Measurements from ENCODE around the gene AUH. TPM values are rescaled to one million over a fixed set of nuclear protein-coding genes. Genes with fewer than 3 reads are reported as not detected.

Gene AUH
- polyA plus RNA-seq, 3 donors: 4.0 to 9.9 (median 8.4) TPM

- peaks cover 8% of the 10 kb centered on the region for H4K20me1 ChIP-seq (ENCODE audit: insufficient read depth, low read length)
- DNase-seq: peak; percentile 46 to 62 (median 49)
- H3K27me3 ChIP-seq (ENCODE audit: control insufficient read depth in 2 of 2, insufficient read depth in 2 of 2, low read length in 2 of 2): no peaks in the 10 kb centered on the region
- H3K27ac ChIP-seq (ENCODE audit: low read depth in 1 of 2, low read length in 2 of 2): peak overlapping the region in 1 of 2 donors; percentile 33
- no peaks in the 10 kb centered on the region for H3K9me3 ChIP-seq (replicated peaks in 1 of 2; ENCODE audit: control insufficient read depth in 1 of 2, insufficient read depth in 1 of 2, low read length in 2 of 2)
- H3K9ac ChIP-seq (ENCODE audit: insufficient read depth, low read length, poor library complexity, severe bottlenecking): no peak overlapping the region
- H3K4me1 ChIP-seq (ENCODE audit: control insufficient read depth in 1 of 2, insufficient read depth in 2 of 2, low read length in 2 of 2): peaks cover 39 to 61% of the 10 kb centered on the region in 2 donors
- no peak for TF ChIP-seq CTCF (IDR thresholded peaks at IDR 0.05)
- H3K36me3 Mint-ChIP-seq: peaks cover 35 to 46% of the 10 kb centered on the region in 2 donors
- no peak overlapping the region for H3K4me3 ChIP-seq (replicated peaks in 1 of 3; ENCODE audit: low read depth in 2 of 3, low read length in 3 of 3)
- intact Hi-C loops (cut with micrococcal nuclease): no loop called here
- H3K4me1 Mint-ChIP-seq: peaks cover 59% of the 10 kb centered on the region
- peaks cover 0 to 1% (median 0%) of the 10 kb centered on the region in 3 donors for H3K27me3 Mint-ChIP-seq (ENCODE audit: low read depth in 3 of 3)
- 43% methylated on average over 5 of the region's 12 CpGs for WGBS (ENCODE audit: insufficient coverage)
- no peak overlapping the region for H3K4me3 Mint-ChIP-seq
- H3K79me2 ChIP-seq (ENCODE audit: insufficient read depth, low read length): peaks cover 36% of the 10 kb centered on the region
- H2AFZ ChIP-seq (ENCODE audit: insufficient read depth, low read depth, low read length, poor library complexity, severe bottlenecking): no peak overlapping the region
- peaks cover 15 to 22% of the 10 kb centered on the region in 2 donors for H3K36me3 ChIP-seq (replicated peaks in 1 of 2; ENCODE audit: control insufficient read depth in 1 of 2, insufficient read depth in 2 of 2, low read length in 2 of 2)
- H3K9me3 Mint-ChIP-seq: peaks cover 0 to 2% (median 0%) of the 10 kb centered on the region in 7 donors
- H3K4me2 ChIP-seq (replicated peaks; ENCODE audit: extremely low read depth, low read length, poor library complexity, severe bottlenecking): peak overlapping the region; percentile 5
- H3K27ac Mint-ChIP-seq: peak overlapping the region; percentile 55 to 90 (median 81)
Measured at GRCh38 chr9:91407580-91408318, 46.0 kb upstream of the AUH start.

- Histone ChIP-seq H3K4me3 (replicated peaks in 1 of 3; ENCODE audit: low read depth in 2 of 3, low read length in 3 of 3) (no peak overlapping the region), H4K20me1 (ENCODE audit: insufficient read depth, low read length) (peaks cover 4% of the 10 kb centered on the region), H3K27me3 (ENCODE audit: control insufficient read depth in 2 of 2, insufficient read depth in 2 of 2, low read length in 2 of 2) (no peaks in the 10 kb centered on the region), H3K4me1 (ENCODE audit: control insufficient read depth in 1 of 2, insufficient read depth in 2 of 2, low read length in 2 of 2) (peaks cover 20 to 39% of the 10 kb centered on the region in 2 donors), H3K79me2 (ENCODE audit: insufficient read depth, low read length) (peaks cover 14% of the 10 kb centered on the region), H3K27ac (ENCODE audit: low read depth in 1 of 2, low read length in 2 of 2) (no peak overlapping the region), H3K4me2 (replicated peaks; ENCODE audit: extremely low read depth, low read length, poor library complexity, severe bottlenecking) (no peak overlapping the region), H3K9me3 (replicated peaks in 1 of 2; ENCODE audit: control insufficient read depth in 1 of 2, insufficient read depth in 1 of 2, low read length in 2 of 2) (no peaks in the 10 kb centered on the region), H2AFZ (ENCODE audit: insufficient read depth, low read depth, low read length, poor library complexity, severe bottlenecking) (no peak overlapping the region), H3K36me3 (replicated peaks in 1 of 2; ENCODE audit: control insufficient read depth in 1 of 2, insufficient read depth in 2 of 2, low read length in 2 of 2) (peaks cover 15 to 20% of the 10 kb centered on the region in 2 donors), H3K9ac (ENCODE audit: insufficient read depth, low read length, poor library complexity, severe bottlenecking) (no peak overlapping the region)
- no peak overlapping the region for H3K27ac Mint-ChIP-seq
- TF ChIP-seq CTCF (IDR thresholded peaks at IDR 0.05): no peak
- intact Hi-C loops (cut with micrococcal nuclease): no loop called here
- DNase-seq: no peak
- peaks cover 0 to 4% (median 0%) of the 10 kb centered on the region in 7 donors for H3K9me3 Mint-ChIP-seq
- peaks cover 31 to 38% of the 10 kb centered on the region in 2 donors for H3K36me3 Mint-ChIP-seq
- WGBS (ENCODE audit: insufficient coverage): 98% methylated on average over 21 of the region's 25 CpGs
- H3K27me3 Mint-ChIP-seq (ENCODE audit: low read depth in 3 of 3): peaks cover 0 to 2% (median 1%) of the 10 kb centered on the region in 3 donors
- H3K4me1 Mint-ChIP-seq: peaks cover 42% of the 10 kb centered on the region
- H3K4me3 Mint-ChIP-seq: no peak overlapping the region
Measured at GRCh38 chr9:91405343-91406077, 43.8 kb upstream of the AUH start.
